ENCODE data around the gene GRK5.

DNA sequence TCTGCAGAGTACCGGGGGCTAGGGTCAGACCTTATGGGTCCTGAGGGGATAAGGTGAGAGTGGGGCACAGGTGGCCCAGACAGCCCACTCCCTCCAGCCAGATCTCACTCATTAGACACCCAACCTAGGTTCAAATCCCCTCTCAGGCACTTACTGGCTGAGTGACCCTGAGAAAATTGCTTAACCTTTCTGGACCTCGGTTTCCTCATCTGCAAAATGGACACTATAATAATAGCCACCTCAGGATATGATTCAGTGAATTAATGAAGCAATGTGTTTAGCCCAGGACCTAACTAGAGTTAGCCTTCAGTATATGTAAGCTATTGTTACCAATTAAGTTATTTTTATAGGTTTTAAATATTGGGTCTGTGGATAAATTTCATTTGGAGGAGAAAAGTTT, 212.6 kb downstream of the GRK5 start:
- TF ChIP-seq, protein P1, sequence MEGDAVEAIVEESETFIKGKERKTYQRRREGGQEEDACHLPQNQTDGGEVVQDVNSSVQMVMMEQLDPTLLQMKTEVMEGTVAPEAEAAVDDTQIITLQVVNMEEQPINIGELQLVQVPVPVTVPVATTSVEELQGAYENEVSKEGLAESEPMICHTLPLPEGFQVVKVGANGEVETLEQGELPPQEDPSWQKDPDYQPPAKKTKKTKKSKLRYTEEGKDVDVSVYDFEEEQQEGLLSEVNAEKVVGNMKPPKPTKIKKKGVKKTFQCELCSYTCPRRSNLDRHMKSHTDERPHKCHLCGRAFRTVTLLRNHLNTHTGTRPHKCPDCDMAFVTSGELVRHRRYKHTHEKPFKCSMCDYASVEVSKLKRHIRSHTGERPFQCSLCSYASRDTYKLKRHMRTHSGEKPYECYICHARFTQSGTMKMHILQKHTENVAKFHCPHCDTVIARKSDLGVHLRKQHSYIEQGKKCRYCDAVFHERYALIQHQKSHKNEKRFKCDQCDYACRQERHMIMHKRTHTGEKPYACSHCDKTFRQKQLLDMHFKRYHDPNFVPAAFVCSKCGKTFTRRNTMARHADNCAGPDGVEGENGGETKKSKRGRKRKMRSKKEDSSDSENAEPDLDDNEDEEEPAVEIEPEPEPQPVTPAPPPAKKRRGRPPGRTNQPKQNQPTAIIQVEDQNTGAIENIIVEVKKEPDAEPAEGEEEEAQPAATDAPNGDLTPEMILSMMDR (IDR thresholded peaks at IDR 0.05 in 4 of 5, conservative IDR thresholded peaks at IDR 0.05 in 1 of 5) = no peak
- no peak for TF ChIP-seq POLR2A (IDR thresholded peaks at IDR 0.05)
